ENCODE measurements around the gene RGL4.

RGL4 gene

DNA sequence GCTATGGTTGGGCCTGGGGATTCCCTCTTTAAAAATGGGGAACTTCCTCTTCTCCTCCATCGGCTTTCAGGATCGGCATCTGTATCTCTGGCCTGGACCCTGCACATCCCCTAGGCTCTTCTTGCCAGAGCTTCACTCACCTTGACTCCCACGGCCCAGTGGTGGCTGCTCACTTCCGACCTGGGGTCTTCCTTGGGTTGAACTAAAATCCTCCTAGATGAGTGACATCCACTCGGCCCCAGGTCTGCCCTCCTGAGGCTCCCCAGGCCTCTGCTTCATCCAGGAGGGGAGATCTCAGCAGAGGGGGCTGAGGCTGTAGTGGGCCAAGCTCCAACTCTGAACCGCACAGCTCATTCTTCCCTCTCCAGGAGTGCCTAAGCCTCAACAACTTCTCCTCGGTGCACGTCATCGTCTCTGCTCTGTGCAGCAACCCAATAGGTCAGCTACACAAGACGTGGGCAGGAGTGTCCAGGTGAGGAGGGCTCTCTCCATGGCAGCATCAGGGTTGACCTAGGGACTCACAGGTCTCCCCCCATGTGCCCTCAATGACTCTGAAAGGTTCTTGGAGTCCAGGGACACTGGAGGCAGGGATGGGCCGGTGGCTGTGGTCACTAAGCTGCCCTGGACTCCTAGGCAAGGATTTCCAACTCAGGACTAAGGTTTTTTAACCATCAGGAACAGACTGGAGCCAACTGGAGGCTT is 3.3 kb downstream of the RGL4 start:
- no peak overlapping the region for H3K27ac ChIP-seq (ENCODE audit: low read length)
- H3K9me3 ChIP-seq (ENCODE audit: control insufficient read depth in 1 of 2, low read length in 2 of 2), result no peaks in the 10 kb centered on the region
- no peak overlapping the region for H3K4me3 ChIP-seq (ENCODE audit: low read depth in 1 of 2, low read length in 2 of 2)
- H3K27me3 ChIP-seq (ENCODE audit: low read depth, low read length), result no peaks in the 10 kb centered on the region
- no peaks in the 10 kb centered on the region for H3K4me1 ChIP-seq (ENCODE audit: control insufficient read depth in 1 of 2, insufficient read depth in 2 of 2, low read length in 2 of 2)
- H3K36me3 ChIP-seq (ENCODE audit: control insufficient read depth in 1 of 2, insufficient read depth in 2 of 2, low read length in 2 of 2), result peaks cover 22 to 62% of the 10 kb centered on the region in 2 donors

DNA sequence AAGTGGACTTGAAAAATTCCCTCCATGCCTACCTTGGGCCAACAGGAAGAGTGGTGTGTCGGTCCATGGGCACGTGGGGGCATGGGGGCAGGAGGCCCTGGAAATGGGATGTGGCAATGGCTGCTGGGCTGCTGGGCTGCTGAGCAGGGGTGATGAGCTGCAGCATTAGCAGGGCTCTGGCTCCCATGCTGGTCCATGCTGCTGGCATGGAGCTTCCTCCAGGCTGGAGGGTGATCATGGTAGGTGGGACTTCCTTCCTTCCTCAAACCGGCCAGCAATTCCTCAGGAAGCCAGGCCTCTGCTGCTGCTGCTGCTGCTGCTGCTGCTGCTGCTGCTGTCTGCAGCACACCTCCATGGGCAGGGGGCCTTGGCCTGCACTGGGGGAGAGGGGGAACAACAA is 4.3 kb downstream of the RGL4 start:
- Histone ChIP-seq H3K4me1 (ENCODE audit: control insufficient read depth in 1 of 2, insufficient read depth in 2 of 2, low read length in 2 of 2) (no peaks in the 10 kb centered on the region), H3K9me3 (ENCODE audit: control insufficient read depth in 1 of 2, low read length in 2 of 2) (no peaks in the 10 kb centered on the region), H3K27ac (ENCODE audit: low read length) (no peak overlapping the region), H3K4me3 (ENCODE audit: low read depth in 1 of 2, low read length in 2 of 2) (no peak overlapping the region), H3K36me3 (ENCODE audit: control insufficient read depth in 1 of 2, insufficient read depth in 2 of 2, low read length in 2 of 2) (peaks cover 29 to 62% of the 10 kb centered on the region in 2 donors), H3K27me3 (ENCODE audit: low read depth, low read length) (no peaks in the 10 kb centered on the region)

DNA sequence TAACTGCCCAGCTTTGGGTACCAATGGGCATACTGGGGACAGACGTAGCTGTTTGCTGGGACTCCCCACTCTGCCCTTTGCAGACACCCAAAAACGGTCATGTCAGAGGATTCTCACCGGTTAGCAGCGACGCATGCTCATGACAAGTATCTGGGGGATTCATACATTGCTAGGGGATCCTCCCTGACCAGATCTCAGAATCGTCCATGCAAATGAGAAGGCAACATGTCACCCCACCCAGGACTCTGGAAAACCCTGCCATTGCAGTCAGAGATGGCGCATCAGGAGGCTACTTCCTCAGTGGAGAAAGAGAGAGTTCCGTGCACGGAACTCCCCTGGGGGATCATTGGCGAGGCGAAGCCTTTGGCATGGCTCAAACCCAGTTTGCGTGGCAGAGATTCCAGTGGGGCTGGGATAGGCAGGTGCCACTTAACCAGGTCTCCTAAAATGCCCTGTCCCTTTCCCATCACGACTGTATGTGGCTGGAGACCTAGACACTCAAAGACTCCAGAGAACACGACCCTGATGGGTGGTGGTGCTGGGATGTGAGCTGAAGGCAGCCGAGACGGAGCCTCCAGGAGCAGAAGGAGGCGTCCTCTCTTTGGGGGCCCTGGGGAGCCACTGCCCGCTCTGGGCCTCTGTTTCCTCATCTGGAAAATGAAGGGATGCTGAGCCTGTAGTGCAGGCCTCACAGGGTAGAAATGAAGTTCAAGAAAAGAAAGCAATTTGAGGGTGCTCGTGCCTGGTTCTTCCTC is 4.9 kb downstream of the RGL4 start:
- no peaks in the 10 kb centered on the region for H3K27me3 ChIP-seq (ENCODE audit: low read depth, low read length)
- peaks cover 35 to 62% of the 10 kb centered on the region in 2 donors for H3K36me3 ChIP-seq (ENCODE audit: control insufficient read depth in 1 of 2, insufficient read depth in 2 of 2, low read length in 2 of 2)
- no peaks in the 10 kb centered on the region for H3K4me1 ChIP-seq (ENCODE audit: control insufficient read depth in 1 of 2, insufficient read depth in 2 of 2, low read length in 2 of 2)
- no peaks in the 10 kb centered on the region for H3K9me3 ChIP-seq (ENCODE audit: control insufficient read depth in 1 of 2, low read length in 2 of 2)
- no peak overlapping the region for H3K4me3 ChIP-seq (ENCODE audit: low read depth in 1 of 2, low read length in 2 of 2)
- peak overlapping the region; percentile 1 for H3K27ac ChIP-seq (ENCODE audit: low read length)

DNA sequence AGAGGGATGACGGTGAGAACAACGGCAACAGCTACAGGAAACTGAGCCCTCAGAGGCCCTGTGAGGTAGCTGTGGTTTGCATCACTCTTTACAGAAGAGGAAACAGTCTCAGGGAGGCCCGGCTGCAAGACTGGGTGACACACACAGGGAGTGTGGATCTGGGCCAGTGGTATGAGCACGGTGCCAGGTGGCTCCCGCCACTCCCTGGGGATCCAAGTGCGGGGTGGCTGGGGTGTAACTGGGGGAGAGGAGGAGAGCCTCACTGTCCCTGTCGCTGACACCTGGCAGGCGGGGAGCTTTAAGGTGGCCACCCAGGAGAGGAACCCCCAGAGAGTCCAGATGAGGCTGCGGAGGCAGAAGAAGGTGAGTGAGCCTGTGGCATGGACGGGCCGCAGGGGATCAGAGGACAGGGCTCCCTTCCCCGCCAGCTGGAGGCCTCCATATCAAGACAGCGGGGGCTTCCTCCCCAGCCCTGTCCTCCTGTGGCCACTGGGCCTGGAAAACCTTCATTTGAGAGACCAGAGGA is 5.6 kb downstream of the RGL4 start:
- Histone ChIP-seq H3K36me3 (ENCODE audit: control insufficient read depth in 1 of 2, insufficient read depth in 2 of 2, low read length in 2 of 2) (peaks cover 39 to 62% of the 10 kb centered on the region in 2 donors), H3K27me3 (ENCODE audit: low read depth, low read length) (no peaks in the 10 kb centered on the region), H3K27ac (ENCODE audit: low read length) (peak overlapping the region; percentile 24), H3K9me3 (ENCODE audit: control insufficient read depth in 1 of 2, low read length in 2 of 2) (no peaks in the 10 kb centered on the region), H3K4me3 (ENCODE audit: low read depth in 1 of 2, low read length in 2 of 2) (no peak overlapping the region), H3K4me1 (ENCODE audit: control insufficient read depth in 1 of 2, insufficient read depth in 2 of 2, low read length in 2 of 2) (no peaks in the 10 kb centered on the region)

DNA sequence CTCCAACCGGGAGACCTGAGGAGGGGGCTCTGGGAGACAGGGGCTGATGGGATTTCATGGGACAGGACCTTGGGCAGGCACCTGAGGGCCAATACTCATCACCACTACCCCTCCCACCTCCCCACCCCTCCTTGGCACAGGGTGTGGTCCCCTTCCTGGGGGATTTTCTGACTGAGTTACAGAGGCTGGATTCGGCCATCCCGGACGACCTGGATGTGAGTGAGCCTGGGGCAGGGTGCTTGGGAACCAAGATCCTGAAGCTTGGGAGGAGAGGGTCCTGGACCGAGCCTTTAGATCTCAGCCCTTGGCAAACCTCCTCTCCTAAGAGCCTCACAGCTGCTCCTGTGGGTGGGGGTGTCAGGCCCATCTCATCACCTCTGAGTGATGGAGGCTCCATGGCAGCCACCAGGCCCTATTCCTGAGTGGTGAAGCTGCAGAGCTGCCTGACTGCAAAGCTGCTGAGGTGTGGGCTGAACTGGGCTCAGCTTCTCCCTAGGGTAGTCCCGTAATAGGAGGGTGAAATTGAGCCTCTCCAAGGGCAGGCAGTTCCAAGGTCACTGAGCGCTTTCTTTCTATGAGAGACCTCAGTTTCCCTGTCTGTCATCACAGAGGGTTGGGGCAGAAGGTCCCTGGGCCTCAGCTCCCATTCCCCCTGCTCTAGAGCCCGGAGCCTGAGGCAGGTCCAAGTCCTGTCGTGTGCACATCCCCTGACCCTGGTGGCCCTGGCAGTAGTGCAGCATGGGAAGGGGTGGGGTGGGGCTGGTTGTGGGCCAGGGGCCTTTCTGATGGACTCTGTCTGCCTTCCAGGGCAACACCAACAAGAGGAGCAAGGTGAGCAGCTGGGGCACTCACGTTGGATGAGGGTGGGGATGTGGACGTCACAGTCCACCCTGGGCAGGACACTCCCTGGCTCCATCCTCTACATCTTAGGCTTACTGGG is 6.5 kb downstream of the RGL4 start:
- H3K4me3 ChIP-seq (ENCODE audit: low read depth in 1 of 2, low read length in 2 of 2), result no peak overlapping the region
- no peaks in the 10 kb centered on the region for H3K9me3 ChIP-seq (ENCODE audit: control insufficient read depth in 1 of 2, low read length in 2 of 2)
- H3K4me1 ChIP-seq (ENCODE audit: control insufficient read depth in 1 of 2, insufficient read depth in 2 of 2, low read length in 2 of 2), result no peaks in the 10 kb centered on the region
- peaks cover 41 to 66% of the 10 kb centered on the region in 2 donors for H3K36me3 ChIP-seq (ENCODE audit: control insufficient read depth in 1 of 2, insufficient read depth in 2 of 2, low read length in 2 of 2)
- no peaks in the 10 kb centered on the region for H3K27me3 ChIP-seq (ENCODE audit: low read depth, low read length)
- H3K27ac ChIP-seq (ENCODE audit: low read length), result peak overlapping the region; percentile 24

DNA sequence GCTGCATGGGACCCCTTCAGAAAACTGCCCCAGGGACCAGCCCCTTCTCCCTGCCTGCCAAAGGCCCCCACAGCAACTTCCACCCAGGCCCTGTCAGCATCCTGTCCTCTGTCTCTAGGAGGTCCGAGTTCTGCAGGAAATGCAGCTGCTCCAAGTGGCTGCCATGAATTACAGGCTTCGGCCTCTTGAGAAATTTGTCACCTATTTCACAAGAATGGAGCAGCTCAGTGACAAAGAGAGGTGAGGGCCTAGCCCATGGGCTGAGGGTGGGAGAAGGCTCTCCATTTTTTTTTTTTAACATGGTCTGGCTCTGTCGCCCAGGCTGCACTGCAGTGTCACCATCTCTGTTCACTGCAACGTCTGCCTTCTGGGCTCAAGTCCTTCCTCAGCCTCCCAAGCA is 7.3 kb downstream of the RGL4 start:
- H3K4me1 ChIP-seq (ENCODE audit: control insufficient read depth in 1 of 2, insufficient read depth in 2 of 2, low read length in 2 of 2), result no peaks in the 10 kb centered on the region
- H3K27me3 ChIP-seq (ENCODE audit: low read depth, low read length), result no peaks in the 10 kb centered on the region
- H3K27ac ChIP-seq (ENCODE audit: low read length), result no peak overlapping the region
- H3K36me3 ChIP-seq (ENCODE audit: control insufficient read depth in 1 of 2, insufficient read depth in 2 of 2, low read length in 2 of 2), result peaks cover 44 to 64% of the 10 kb centered on the region in 2 donors
- no peaks in the 10 kb centered on the region for H3K9me3 ChIP-seq (ENCODE audit: control insufficient read depth in 1 of 2, low read length in 2 of 2)
- no peak overlapping the region for H3K4me3 ChIP-seq (ENCODE audit: low read depth in 1 of 2, low read length in 2 of 2)

DNA sequence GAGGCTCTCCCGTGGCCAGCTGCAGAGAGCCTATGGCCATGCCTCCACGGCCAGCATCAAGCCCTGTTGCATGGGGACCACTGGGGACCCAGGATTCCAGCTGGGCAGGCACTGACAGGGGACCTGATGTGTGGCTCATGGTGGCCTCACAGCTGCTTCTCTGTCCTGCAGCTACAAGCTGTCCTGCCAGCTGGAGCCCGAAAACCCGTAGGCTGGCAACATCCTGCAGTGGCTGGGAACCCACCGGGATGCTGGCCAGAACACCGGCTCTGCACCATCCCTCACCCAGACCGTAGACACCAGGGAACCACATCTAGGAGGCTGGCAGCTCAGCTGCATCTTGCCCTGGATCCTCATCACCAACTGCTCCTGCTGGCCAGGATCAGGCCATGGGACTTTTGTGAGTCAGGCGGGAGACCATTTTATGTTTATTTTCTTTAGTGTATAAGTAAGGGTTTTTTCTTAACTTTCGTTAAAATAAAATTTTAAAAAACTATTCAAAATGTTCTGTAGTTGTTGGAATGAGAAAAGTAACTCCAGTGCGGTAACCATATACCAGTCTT is 7.9 kb downstream of the RGL4 start:
- H3K27ac ChIP-seq (ENCODE audit: low read length), result no peak overlapping the region
- H3K4me3 ChIP-seq (ENCODE audit: low read depth in 1 of 2, low read length in 2 of 2), result no peak overlapping the region
- peaks cover 39 to 59% of the 10 kb centered on the region in 2 donors for H3K36me3 ChIP-seq (ENCODE audit: control insufficient read depth in 1 of 2, insufficient read depth in 2 of 2, low read length in 2 of 2)
- H3K4me1 ChIP-seq (ENCODE audit: control insufficient read depth in 1 of 2, insufficient read depth in 2 of 2, low read length in 2 of 2), result no peaks in the 10 kb centered on the region
- no peaks in the 10 kb centered on the region for H3K27me3 ChIP-seq (ENCODE audit: low read depth, low read length)
- H3K9me3 ChIP-seq (ENCODE audit: control insufficient read depth in 1 of 2, low read length in 2 of 2), result no peaks in the 10 kb centered on the region

DNA sequence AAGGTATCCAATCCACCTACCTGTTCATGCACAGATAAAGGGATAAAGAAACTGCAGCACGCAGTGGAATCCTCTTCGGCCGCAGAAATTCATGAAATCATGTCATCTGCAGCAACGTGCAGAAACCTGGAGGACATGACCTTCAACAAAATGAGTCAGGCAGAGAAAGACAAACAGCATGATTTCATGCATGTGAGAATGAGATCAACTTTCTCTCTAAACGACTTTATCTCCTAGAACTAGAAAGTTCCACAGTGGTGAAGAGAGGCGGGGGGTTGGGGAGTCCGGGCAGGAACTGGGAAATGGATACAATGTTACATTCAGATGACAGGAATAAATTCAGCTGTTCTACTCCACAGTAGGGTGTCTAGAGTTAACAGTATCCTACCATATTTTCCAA is 9.9 kb downstream of the RGL4 start:
- no peak overlapping the region for H3K27ac ChIP-seq (ENCODE audit: low read length)
- no peaks in the 10 kb centered on the region for H3K4me1 ChIP-seq (ENCODE audit: control insufficient read depth in 1 of 2, insufficient read depth in 2 of 2, low read length in 2 of 2)
- H3K27me3 ChIP-seq (ENCODE audit: low read depth, low read length), result no peaks in the 10 kb centered on the region
- peaks cover 43 to 55% of the 10 kb centered on the region in 2 donors for H3K36me3 ChIP-seq (ENCODE audit: control insufficient read depth in 1 of 2, insufficient read depth in 2 of 2, low read length in 2 of 2)
- H3K4me3 ChIP-seq (ENCODE audit: low read depth in 1 of 2, low read length in 2 of 2), result no peak overlapping the region
- H3K9me3 ChIP-seq (ENCODE audit: control insufficient read depth in 1 of 2, low read length in 2 of 2), result no peaks in the 10 kb centered on the region

DNA sequence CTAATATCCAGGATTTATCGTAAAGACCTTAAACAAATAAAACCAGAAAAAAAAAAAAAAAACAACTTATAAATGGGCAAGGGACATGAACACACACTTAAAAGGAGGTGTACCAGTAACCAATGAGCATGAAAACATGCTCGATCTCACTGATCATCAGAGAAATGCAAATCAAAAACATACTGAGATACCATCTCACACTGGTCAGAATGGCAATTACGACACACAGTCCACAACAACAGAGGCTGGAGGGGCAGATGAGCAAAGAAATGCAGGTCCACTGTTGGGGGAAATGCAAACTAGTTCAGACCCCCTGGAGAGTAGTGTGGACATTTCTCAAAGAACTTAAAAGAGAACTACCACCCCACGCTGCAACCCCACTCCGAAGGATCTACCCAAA is 13.2 kb downstream of the RGL4 start:
- H3K36me3 ChIP-seq (ENCODE audit: control insufficient read depth in 1 of 2, insufficient read depth in 2 of 2, low read length in 2 of 2), result peaks cover 69 to 77% of the 10 kb centered on the region in 2 donors
- no peaks in the 10 kb centered on the region for H3K4me1 ChIP-seq (ENCODE audit: control insufficient read depth in 1 of 2, insufficient read depth in 2 of 2, low read length in 2 of 2)
- H3K27ac ChIP-seq (ENCODE audit: low read length), result no peak overlapping the region
- no peaks in the 10 kb centered on the region for H3K27me3 ChIP-seq (ENCODE audit: low read depth, low read length)
- H3K9me3 ChIP-seq (ENCODE audit: control insufficient read depth in 1 of 2, low read length in 2 of 2), result no peaks in the 10 kb centered on the region
- H3K4me3 ChIP-seq (ENCODE audit: low read depth in 1 of 2, low read length in 2 of 2), result no peak overlapping the region

DNA sequence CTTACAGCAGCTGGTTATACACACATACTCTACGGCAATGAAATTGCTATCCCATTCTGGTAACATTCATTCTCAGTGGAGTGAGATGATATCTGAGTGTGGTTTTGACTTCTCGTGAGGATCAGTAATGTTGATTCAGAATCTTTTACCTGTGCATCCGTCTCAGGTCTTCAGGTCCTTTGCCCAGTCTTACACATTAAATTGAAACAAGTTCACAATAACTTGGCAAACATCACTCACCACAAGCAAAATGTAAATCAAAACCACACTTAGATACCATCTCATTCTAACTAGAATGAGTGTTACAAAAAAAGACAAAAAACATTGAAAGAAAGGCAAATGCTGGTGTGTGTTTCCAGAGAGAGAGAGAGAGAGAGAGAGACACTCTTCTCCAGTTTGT is 14.0 kb downstream of the RGL4 start:
- Histone ChIP-seq H3K9me3 (ENCODE audit: control insufficient read depth in 1 of 2, low read length in 2 of 2) (no peaks in the 10 kb centered on the region), H3K36me3 (ENCODE audit: control insufficient read depth in 1 of 2, insufficient read depth in 2 of 2, low read length in 2 of 2) (peaks cover 73 to 78% of the 10 kb centered on the region in 2 donors), H3K27ac (ENCODE audit: low read length) (no peak overlapping the region), H3K4me3 (ENCODE audit: low read depth in 1 of 2, low read length in 2 of 2) (no peak overlapping the region), H3K27me3 (ENCODE audit: low read depth, low read length) (no peaks in the 10 kb centered on the region), H3K4me1 (ENCODE audit: control insufficient read depth in 1 of 2, insufficient read depth in 2 of 2, low read length in 2 of 2) (no peaks in the 10 kb centered on the region)

Measured in muscle layer of duodenum (tissue), 2 donors.